UCSD-AML1 (cell line): ENCODE data around the gene POC1B.

Source experiments
- DNase-seq: peaks from one replicate; lab custom pipeline; 2025; ENCODE audit not compliant: unreplicated experiment; lab: John Stamatoyannopoulos, UW

POC1B gene

GRCh38 chr12:89424389-89424788 lies 101.5 kb downstream of the POC1B start:
- DNase-seq = no peak

DNA sequence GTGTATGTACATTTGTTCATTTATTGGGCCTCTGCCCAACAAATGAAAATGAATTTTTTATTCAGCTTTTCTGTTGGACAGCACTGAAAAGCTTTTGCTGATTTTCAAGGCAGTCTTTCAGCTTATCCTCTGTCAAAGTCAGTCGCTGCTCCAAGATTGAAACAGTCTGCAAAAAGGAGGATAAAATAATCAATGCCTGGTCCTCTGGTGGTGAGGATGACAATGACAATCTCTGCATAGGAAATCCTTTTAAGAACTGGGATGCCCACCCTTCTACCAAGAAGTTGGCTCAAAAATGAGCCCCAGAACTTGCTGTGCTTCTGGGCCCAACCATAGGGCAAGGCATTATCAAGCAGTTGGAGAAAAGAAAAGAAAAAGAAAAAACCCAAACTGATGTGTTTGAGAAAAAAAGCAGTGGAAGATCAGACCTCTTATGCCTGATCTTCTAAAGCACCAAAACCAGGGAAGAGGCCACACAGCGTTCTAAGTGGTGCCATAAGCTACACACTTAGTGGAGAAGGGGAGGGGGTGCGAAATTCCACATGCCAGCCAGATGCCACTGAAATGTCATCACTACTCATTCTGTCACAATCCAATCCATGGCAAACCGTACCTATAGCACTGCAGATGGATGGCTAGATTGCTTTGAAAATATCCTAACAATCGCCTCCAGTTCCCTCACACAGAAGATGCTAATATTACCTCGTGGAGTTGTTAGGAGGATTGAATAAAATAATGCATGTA lies 104.6 kb downstream of the POC1B start:
- no peak for DNase-seq

DNA sequence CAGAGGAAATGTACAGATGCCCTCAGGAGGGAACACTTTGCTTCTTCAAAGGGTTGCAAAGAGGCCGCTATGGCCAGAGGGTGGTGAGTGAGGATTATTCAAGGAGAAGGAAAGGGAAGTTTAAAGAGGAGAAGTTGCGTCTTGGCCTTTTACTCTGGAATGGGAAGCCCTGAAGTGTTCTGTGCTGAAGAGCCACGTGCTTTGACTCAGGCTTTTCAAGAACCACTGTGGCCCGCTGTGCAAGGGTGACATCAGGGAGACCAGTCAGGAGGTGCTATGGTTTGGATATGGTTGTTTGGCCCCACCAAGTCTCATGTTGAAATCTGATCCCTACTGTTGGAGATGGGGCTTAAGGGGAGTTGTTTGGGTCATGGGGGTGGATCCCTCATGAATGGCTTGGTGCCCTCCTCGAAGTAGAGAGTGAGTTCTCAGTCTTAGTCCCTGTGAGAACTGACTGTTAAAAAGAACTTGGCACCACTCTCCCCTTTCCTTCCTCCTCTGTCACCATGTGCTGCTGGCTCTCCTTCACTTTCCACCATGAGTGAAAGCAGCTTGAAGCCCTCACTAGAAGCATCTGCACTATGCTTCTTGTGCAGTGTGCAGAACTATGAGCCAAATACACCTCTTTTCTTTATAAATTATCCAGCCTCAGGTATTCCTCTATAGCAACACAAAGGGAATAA lies 107.5 kb downstream of the POC1B start:
- no peak for DNase-seq

DNA sequence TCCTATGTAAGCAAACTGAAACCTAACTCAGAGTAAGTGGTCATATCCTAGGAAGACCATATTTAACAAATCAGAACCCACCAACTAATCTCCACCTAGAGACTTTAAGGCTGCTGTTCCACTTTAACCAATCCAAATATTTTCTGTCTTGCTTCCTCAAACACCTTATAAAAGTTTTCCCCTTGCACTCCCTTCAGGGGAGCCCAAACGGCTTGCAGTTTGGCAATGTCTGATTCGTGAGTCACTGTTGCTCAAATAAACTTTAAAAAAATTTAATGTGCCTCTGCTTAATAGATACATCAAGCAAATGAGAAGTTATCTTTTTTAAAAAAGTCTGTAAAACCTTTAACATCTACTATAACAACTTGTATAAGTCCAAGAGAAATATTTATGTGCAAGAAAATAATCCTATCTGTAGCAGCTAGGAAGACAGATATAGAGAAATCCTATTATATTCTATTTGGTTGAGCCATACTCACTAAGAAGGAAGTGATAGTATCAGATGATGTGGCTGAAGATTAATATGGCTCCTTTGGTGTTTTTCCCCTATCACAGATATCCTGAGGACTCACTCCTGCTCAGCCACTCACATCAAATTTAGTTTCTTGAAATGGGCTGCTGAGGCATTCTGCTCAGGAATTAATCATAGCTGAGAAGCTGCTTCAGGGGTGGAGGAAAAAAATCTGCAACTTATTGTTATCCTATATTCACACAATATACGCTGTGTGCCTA lies 108.4 kb downstream of the POC1B start:
- DNase-seq = no peak

DNA sequence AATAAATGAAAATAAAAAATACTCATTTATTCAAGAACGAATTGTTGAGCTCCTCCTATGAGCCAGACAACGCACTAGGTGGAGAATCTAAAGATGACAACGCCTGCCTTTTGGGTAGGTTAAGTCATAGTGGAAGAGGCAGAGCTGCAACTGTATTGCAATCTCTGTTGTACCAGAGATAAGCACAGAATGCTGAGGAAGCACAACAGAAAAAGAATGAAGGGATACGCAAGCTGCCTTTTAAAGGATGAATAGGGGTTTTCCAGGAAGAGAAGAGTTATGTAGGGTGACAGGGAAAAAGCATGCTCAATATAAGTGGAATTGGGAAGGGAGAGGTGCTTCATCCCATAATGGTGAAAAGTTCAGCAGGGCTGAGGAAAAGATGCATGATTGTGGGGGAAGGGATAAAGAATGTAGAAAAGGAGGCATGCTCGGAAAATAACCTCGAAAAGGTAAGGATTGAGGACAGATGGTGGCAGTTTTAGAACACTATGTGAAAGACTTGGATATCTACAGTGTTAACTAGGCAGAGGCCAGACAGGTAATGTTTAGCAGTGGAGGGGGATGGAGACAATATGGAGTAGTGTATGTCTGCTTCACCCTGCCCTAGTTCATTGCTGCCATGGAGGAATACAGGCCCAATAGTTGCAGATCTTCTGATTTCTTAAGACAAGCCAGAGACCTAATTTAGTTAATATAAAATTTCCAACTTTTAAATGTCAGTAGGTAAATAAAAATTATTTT lies 109.6 kb downstream of the POC1B start:
- no peak for DNase-seq

GRCh38 chr12:89414851-89415250 lies 111.0 kb downstream of the POC1B start:
- no peak for DNase-seq

GRCh38 chr12:89414322-89414721 lies 111.5 kb downstream of the POC1B start:
- no peak for DNase-seq

GRCh38 chr12:89413234-89413633 lies 112.6 kb downstream of the POC1B start:
- no peak for DNase-seq

GRCh38 chr12:89412665-89413064 lies 113.2 kb downstream of the POC1B start:
- DNase-seq = no peak

DNA sequence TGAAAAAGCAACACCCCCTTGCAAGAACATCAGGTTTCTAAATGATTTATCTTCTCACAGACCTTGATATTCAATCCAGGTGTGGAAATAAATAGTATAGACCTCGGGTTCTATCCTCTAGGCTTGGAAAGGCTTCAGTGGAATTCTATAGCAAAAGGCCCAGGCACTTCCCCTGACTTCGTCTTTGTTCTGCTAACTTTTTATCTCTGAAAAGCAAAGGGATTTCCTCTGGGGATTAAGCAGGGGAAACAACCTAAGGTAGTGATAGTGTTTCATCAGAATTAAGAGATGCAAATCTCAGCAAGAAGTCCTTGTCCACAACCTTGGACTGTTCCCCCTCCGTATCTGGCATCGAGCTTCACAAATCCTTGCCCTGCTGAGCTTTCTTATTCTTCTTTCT lies 114.0 kb downstream of the POC1B start:
- no peak for DNase-seq

DNA sequence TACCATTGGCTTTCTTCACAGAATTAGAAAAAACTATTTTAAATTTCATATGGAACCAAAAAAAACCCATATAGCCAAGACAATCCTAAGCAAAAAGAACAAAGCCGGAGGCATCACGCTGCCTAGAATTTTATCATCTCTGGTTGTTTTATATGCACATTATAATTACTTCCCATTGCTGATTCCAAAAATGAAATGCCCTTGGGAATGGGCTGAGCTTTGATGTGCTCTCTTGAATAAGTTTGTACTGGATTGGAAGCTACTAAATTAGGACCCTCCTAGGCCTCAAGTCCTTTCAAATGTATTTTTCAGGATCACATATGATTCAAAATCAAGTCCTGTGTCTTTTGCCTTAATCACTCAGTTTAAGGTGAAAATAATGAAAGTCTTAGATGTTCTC lies 114.6 kb downstream of the POC1B start:
- no peak for DNase-seq

DNA sequence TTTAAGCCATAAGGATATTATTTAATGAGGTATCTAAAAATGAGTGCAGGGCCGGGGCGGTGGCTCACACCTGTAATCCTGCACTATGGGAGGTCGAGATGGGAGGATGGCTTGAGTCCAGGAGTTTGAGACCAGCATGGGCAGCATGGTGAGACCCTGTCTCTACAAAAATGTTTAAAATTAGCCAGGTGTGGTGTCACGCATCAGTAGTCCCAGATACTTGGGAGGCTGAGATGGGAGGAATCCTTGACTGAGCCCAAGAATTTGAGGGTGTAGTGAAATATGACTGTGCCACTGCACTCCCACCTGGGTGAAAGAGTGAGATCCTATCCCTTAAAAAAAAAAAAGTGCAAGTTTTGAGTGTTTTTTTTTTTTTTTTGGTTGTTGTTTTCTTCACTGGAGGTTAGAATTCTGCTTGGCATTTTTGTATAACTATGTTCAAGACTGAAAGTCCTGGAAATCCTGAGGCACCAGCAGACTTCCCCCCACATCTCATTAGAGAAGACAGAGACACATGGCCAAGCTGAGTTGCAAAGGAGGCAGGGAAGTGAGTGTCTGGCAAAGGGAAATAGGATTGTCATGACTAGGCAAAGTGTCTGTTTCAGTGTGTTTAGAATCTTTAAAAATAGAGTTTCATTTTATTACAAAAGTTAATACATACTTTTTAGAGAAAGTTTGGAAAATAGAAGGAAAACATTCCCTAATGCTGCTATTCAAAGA lies 120.1 kb downstream of the POC1B start:
- no peak for DNase-seq

DNA sequence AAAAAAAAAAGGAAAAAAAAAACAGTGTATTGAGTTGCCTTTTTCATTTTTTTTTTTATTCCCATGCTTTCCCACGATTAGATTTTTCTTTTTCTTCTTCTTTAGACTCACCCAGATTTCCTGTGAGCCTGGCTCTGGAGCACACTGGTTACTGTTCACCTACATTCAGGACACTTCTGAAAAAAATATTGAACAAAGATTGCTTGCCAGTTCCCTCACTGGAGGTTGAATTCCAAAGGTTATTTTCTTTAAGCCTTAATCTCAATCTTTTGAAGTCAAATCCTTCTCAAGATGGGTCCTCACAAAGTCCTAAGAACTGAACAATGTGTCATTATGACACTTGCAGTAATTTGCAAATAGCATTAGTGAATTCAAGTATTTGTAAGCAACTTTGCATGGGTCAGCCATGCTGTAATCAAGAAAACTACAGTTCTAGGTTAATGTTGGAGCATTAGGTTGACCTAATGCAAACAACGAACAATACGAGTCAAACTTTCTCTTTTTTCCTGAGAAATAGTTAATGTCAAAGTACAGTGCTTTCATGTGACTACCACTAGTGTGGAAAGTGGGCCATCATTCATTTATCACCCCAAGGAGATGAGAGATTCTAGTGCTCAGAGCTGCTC lies 124.3 kb downstream of the POC1B start:
- DNase-seq = no peak

- DNase-seq = no peak
These were observed 125.4 kb downstream of the POC1B start for GRCh38 chr12:89400415-89400814.

DNA sequence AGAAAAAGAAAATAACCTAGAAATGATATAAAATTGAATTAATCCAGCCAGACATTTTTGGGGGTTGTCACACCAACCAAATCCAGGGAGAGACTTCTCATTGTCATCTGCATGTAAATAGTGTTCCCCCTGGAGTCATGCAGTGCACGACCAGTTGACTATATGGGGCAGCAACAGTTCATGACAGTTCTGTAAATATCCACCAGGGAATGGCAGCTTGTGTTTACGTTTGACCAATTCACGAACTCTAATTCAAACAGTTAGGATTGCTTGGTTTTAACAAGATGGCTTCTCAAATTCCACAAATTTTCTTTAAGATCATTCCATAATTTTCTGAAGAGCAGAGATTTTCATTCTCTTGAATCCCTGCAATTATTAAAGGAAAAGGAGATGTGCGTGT lies 130.1 kb downstream of the POC1B start:
- no peak for DNase-seq

DNA sequence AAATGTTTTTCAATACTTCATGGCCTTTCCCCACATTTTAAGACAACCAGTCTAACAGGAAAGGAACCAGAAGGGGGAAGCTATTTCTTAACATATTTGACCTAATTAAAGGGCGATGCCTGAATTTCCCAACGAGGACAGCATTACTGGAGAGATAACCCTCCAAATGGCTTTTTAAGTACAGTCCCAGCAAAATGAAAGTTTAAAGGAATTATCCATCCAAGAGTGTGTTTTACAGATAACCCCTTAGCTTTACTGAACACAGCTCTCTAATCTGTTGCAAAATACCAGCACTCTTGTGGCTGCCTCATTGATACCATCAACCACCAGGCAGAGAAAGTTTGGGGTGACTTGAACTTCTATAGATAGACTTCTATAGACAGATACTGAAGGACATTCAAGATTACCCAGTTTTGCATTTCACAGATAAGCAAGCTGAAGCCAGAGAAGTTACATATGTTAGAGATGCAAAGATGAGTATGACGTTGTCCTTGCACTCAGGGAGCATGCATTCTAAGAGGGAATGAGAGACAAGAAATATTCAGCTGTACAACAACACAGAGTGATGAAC lies 132.2 kb downstream of the POC1B start:
- DNase-seq = no peak

DNA sequence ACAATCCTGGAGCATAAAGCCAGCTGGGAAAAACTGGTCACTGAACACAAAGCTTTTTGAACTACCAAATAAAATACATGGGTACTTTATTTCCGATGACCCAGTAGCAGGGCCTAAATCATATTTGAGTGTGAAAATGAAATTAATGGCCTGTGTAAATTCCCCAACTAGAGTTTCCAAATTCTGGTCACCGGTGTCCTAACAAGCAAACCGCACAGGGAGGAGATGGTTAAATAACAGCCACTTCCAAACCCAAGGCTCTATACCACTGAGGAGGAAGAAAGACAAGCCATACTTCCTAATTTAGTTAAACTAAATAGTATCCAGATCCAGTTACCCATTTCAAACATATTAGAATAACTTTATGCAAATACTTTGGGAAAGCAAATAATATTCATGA lies 133.5 kb downstream of the POC1B start:
- no peak for DNase-seq

- DNase-seq = no peak
These were observed 134.0 kb downstream of the POC1B start for GRCh38 chr12:89391726-89392336.

DNA sequence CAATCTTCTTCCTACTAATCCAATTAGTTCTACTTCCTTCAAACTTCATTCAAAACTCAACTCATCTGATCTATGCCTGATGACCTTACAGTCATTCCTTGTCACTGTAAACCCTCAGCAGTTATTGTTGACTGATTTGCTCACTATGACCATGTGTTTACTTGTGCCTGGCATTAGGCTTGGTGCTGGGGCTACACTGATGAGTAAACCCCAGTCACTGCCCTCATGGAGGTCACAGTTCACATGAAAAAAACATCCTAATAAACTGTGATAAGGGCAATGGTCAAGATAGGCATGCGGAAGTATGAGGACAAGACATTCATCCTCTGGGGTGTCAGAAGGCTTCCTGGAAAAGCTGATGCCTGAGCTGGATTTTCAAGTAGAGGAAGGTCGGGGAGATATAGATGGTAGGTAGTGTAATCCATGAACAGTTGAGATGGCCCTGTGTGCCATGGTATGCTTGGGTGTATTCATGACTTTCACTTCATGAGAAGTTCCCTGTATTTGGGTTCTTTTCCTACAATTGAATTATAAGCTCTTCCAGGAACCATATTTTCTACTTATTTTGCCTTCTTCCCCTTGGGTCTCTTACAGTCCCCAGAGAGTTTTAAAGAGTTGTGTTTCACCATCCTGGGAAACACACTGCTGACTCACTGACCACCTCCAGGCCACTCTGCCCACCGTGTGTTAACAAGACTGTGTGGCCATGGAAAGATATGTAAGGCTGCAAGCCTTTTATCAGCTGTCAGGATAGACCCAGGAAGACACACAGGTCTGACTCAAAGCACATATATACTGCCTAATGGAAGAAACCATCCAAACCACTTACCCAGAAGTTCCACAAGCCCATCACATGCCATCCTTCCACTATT lies 134.8 kb downstream of the POC1B start:
- DNase-seq = peak; percentile 12
